Hematopoietic multipotent progenitor cell treated with erythropoietin and hydrocortisone succinate and interleukin-3 and kit ligand, for 17 days (in vitro differentiated cells): ENCODE results near the gene HORMAD2.
A peak's percentile ranks its signal among the peaks of the same experiment; 100 is the strongest.

ENCODE experiments used
- DNase-seq: peaks from one replicate; pipeline ENCODE4 v3.0.0-alpha.2; 2015; ENCODE audit warnings: low spot score

Gene HORMAD2

GRCh38 chr22:30169002-30169401, 88.7 kb downstream of the HORMAD2 start:
- no peak for DNase-seq

- no peak for DNase-seq
Observed at GRCh38 chr22:30170129-30170528, 89.9 kb downstream of the HORMAD2 start.

- DNase-seq, result no peak
Observed at GRCh38 chr22:30171008-30171407, 90.7 kb downstream of the HORMAD2 start.

GRCh38 chr22:30175690-30176288, 95.5 kb downstream of the HORMAD2 start:
- no peak for DNase-seq

- no peak for DNase-seq
Observed at GRCh38 chr22:30176431-30176830, 96.2 kb downstream of the HORMAD2 start.

GRCh38 chr22:30178181-30179126, 98.2 kb downstream of the HORMAD2 start:
- no peak for DNase-seq

- DNase-seq, result no peak
Observed at GRCh38 chr22:30180616-30181015, 100.4 kb downstream of the HORMAD2 start.

- DNase-seq, result peak; percentile 29
Observed at GRCh38 chr22:30181459-30182349, 101.4 kb downstream of the HORMAD2 start.

- DNase-seq, result peak; percentile 43
Observed at GRCh38 chr22:30182350-30182745, 102.1 kb downstream of the HORMAD2 start.

GRCh38 chr22:30182815-30183214, 102.6 kb downstream of the HORMAD2 start:
- DNase-seq, result no peak

- DNase-seq, result no peak
Observed at GRCh38 chr22:30183271-30183670, 103.0 kb downstream of the HORMAD2 start.

- peak; percentile 30 for DNase-seq
Observed at GRCh38 chr22:30183861-30184278, 103.6 kb downstream of the HORMAD2 start.

GRCh38 chr22:30185129-30185528, 104.9 kb downstream of the HORMAD2 start:
- DNase-seq, result no peak

GRCh38 chr22:30185549-30185948, 105.3 kb downstream of the HORMAD2 start:
- DNase-seq, result no peak

GRCh38 chr22:30186041-30186440, 105.8 kb downstream of the HORMAD2 start:
- no peak for DNase-seq

GRCh38 chr22:30186510-30186909, 106.2 kb downstream of the HORMAD2 start:
- no peak for DNase-seq

GRCh38 chr22:30187094-30187493, 106.8 kb downstream of the HORMAD2 start:
- DNase-seq, result no peak

- DNase-seq, result no peak
Observed at GRCh38 chr22:30187529-30188407, 107.5 kb downstream of the HORMAD2 start.

GRCh38 chr22:30188911-30189310, 108.6 kb downstream of the HORMAD2 start:
- no peak for DNase-seq

- DNase-seq, result no peak
Observed at GRCh38 chr22:30190574-30190973, 110.3 kb downstream of the HORMAD2 start.

GRCh38 chr22:30191040-30191701, 110.9 kb downstream of the HORMAD2 start:
- no peak for DNase-seq
